Adrenal gland (tissue), 12 donors: ENCODE data around the gene HOXA9. TPM values are rescaled to one million over a fixed set of nuclear protein-coding genes. Genes with fewer than 3 reads are reported as not detected.

Experiments used
- DNase-seq, 7 donors: peaks; one replicate each; pipeline ENCODE4 v3.0.0-alpha.2; 2019 to 2020
- H3K27ac ChIP-seq, 5 donors: fragments of 200-600 bp; sonication (generic) in 4 of 5; 1 replicate in 3 of 5; 2 replicates in 2 of 5; pipeline versions ENCODE4 v1.5.1 to v1.8.0; 2016 to 2020; ENCODE audit warnings: mild to moderate bottlenecking in 1 of 5
- H3K27me3 ChIP-seq: fragments of 200-600 bp; 2 replicates; pipeline ENCODE4 v1.8.0; 2021
- H3K36me3 ChIP-seq, 2 donors: fragments of 200-600 bp; replicated peaks in 1 of 2; 1 replicate in 1 of 2; 2 replicates in 1 of 2; pipeline versions ENCODE4 v1.5.1 to v1.8.0; 2018 to 2022
- H3K4me1 ChIP-seq, 2 donors: fragments of 200-600 bp; replicated peaks in 1 of 2; 1 replicate in 1 of 2; 2 replicates in 1 of 2; pipeline versions ENCODE4 v1.5.1 to v1.8.0; 2018 to 2021
- H3K4me3 ChIP-seq, 4 donors: fragments of 200-600 bp; sonication (generic) in 3 of 4; one replicate each; pipeline ENCODE4 v1.5.1; 2016 to 2018
- H3K9me3 ChIP-seq, 3 donors: fragments of 200-600 bp; sonication (generic) in 1 of 3; replicated peaks in 1 of 3; 1 replicate in 2 of 3; 2 replicates in 1 of 3; pipeline versions ENCODE4 v1.5.1 to v1.8.0; 2016 to 2021
- CTCF ChIP-seq, 6 experiments: fragments of 450-650 bp in 4 of 6; fragments of 200-600 bp in 2 of 6; sonication (generic) in 1 of 6; IDR thresholded peaks; 1 replicate in 5 of 6; 2 replicates in 1 of 6; pipeline versions ENCODE4 v1.5.1 to v1.8.0; 2016 to 2021; ENCODE audit warnings: antibody characterized with exemption in 6 of 6, mild to moderate bottlenecking in 2 of 6, moderate library complexity in 1 of 6
- POLR2A ChIP-seq, 2 donors: fragments of 450-650 bp; IDR thresholded peaks; one replicate each; pipeline ENCODE4 v1.6.1; 2017; ENCODE audit warnings: antibody characterized with exemption in 2 of 2, mild to moderate bottlenecking in 2 of 2, moderate library complexity in 1 of 2
- WGBS, 4 donors: extraction: QIAGEN DNeasy Blood & Tissue Kit in 2 of 4; methylation state at CpG; one replicate each; pipeline versions ENCODE4 v1.1.5 to v1.1.7; 2013 to 2017; 5-methylcytosine and 5-hydroxymethylcytosine counted together
- intact Hi-C, 2 donors: fragments of 100-400 bp; cut with DNase I; formaldehyde crosslinking; loops; one replicate each; pipeline versions ENCODE4 v1.14.1 to v1.15.0; 2022 to 2023
- polyA plus RNA-seq, 3 donors: library from polyadenylated mRNA; stranded (reverse); fragments of 200-250 nt in 2 of 3; fragments of 350-450 nt in 1 of 3; fragmentation: Illumina TruSeq in 1 of 3; extraction: RNeasy Lipid Tissue Mini Kit (QIAGEN cat#74804) in 1 of 3; gene quantifications; one replicate each; pipeline ENCODE4 v1.2.3, GENCODE V29; 2013 to 2014
- total RNA-seq, 9 donors: library from RNA; depleted of rRNA in 4 of 9; stranded (reverse); fragments of >200 nt in 4 of 9; fragments of 120-200 nt in 1 of 9; fragmentation: NEBNext Ultra II Directional in 1 of 9; extraction: Animal tissue kit (Norgen Biotek cat#: 25700) in 1 of 9; gene quantifications; one replicate each; pipeline versions ENCODE4 v1.1.0 to v1.2.4, GENCODE V29; 2013 to 2023
- donor health status: healthy with polysubstance abuse.
- donor health status: Bipolar disorder and iron deficiency.
- donor health status: DM: yes; HTN: yes; CAD: no.
- donor health status: DM: no; HTN: no; CAD: no.
- donor health status: DM: no; HTN: no; CAD: no.
- donor health status: DM: yes; HTN: yes; CAD: no.

The HOXA9 gene
- total and polyA plus RNA-seq, 12 donors: 2.6 to 26.7 (median 11.7) TPM

- Histone ChIP-seq H3K9me3 (no peaks in the 10 kb centered on the region), H3K27ac (no peak overlapping the region), H3K36me3 (no peaks in the 10 kb centered on the region), H3K27me3 (peaks cover 51% of the 10 kb centered on the region), H3K4me1 (peaks cover 0 to 4% of the 10 kb centered on the region in 2 donors), H3K4me3 (no peak overlapping the region)
- DNase-seq: no peak
- 22 to 48% (median 28%) methylated on average over 25 to 52 of the region's 52 CpGs for WGBS, 4 donors
- intact Hi-C loops: loop anchor here in 1 of 2 donors (10.0 kb wide), 1 partner anchor 382 kb away; no protein-coding TSS in a partner anchor
- no peak for TF ChIP-seq POLR2A (IDR thresholded peaks at IDR 0.05)
- no peak for TF ChIP-seq CTCF (IDR thresholded peaks at IDR 0.05)
Measured at GRCh38 chr7:27212497-27213432, 47.4 kb upstream of the HOXA9 start.

- no peaks in the 10 kb centered on the region for H3K36me3 ChIP-seq
- no peaks in the 10 kb centered on the region for H3K9me3 ChIP-seq
- no peak overlapping the region for H3K27ac ChIP-seq
- H3K27me3 ChIP-seq: peaks cover 61% of the 10 kb centered on the region
- WGBS, 4 donors: 43 to 55% (median 51%) methylated on average over 2 to 3 of the region's 3 CpGs
- intact Hi-C loops: loop anchor here in 1 of 2 donors (10.0 kb wide), 1 partner anchor 383 kb away; no protein-coding TSS in a partner anchor
- DNase-seq: no peak
- TF ChIP-seq CTCF (IDR thresholded peaks at IDR 0.05) (no peak), POLR2A (IDR thresholded peaks at IDR 0.05) (no peak)
- no peak overlapping the region for H3K4me3 ChIP-seq
- peaks cover 0 to 4% of the 10 kb centered on the region in 2 donors for H3K4me1 ChIP-seq
Measured at GRCh38 chr7:27211764-27212204, 46.4 kb upstream of the HOXA9 start.

- intact Hi-C loops: loop anchor here in 1 of 2 donors (10.0 kb wide), 1 partner anchor 384 kb away; no protein-coding TSS in a partner anchor
- Histone ChIP-seq H3K27me3 (peaks cover 68% of the 10 kb centered on the region), H3K4me3 (no peak overlapping the region), H3K36me3 (no peaks in the 10 kb centered on the region), H3K9me3 (no peaks in the 10 kb centered on the region), H3K4me1 (peaks cover 0 to 4% of the 10 kb centered on the region in 2 donors), H3K27ac (no peak overlapping the region)
- TF ChIP-seq POLR2A (IDR thresholded peaks at IDR 0.05): no peak
- no peak for TF ChIP-seq CTCF (IDR thresholded peaks at IDR 0.05)
- DNase-seq: no peak
- 87 to 100% (median 95%) methylated on average over 1 of the region's 1 CpG; no CpG with 5 or more reads in 1 of the 4 donors for WGBS, 4 donors
Measured at GRCh38 chr7:27211084-27211446, 45.7 kb upstream of the HOXA9 start.

GRCh38 chr7:27210441-27211083 lies 45.2 kb upstream of the HOXA9 start:
- DNase-seq: peak in 6 of 7 donors; percentile 51 to 78 (median 62)
- H3K36me3 ChIP-seq: no peaks in the 10 kb centered on the region
- 14 to 20% (median 18%) methylated on average over 24 to 32 of the region's 32 CpGs for WGBS, 4 donors
- H3K4me1 ChIP-seq: peaks cover 0 to 4% of the 10 kb centered on the region in 2 donors
- peaks cover 73% of the 10 kb centered on the region for H3K27me3 ChIP-seq
- peak overlapping the region in 1 of 4 donors; percentile 50 for H3K4me3 ChIP-seq
- intact Hi-C loops: loop anchor here in 1 of 2 donors (10.0 kb wide), 1 partner anchor 384 kb away; no protein-coding TSS in a partner anchor
- no peak overlapping the region for H3K27ac ChIP-seq
- TF ChIP-seq CTCF (IDR thresholded peaks at IDR 0.05) (peak; percentile 63 to 85 (median 74)), POLR2A (IDR thresholded peaks at IDR 0.05) (no peak)
- H3K9me3 ChIP-seq: no peaks in the 10 kb centered on the region
